ENCODE measurements around the gene NCK2.
A peak's percentile ranks its signal among the peaks of the same experiment; 100 is the strongest.

NCK2 gene

DNA sequence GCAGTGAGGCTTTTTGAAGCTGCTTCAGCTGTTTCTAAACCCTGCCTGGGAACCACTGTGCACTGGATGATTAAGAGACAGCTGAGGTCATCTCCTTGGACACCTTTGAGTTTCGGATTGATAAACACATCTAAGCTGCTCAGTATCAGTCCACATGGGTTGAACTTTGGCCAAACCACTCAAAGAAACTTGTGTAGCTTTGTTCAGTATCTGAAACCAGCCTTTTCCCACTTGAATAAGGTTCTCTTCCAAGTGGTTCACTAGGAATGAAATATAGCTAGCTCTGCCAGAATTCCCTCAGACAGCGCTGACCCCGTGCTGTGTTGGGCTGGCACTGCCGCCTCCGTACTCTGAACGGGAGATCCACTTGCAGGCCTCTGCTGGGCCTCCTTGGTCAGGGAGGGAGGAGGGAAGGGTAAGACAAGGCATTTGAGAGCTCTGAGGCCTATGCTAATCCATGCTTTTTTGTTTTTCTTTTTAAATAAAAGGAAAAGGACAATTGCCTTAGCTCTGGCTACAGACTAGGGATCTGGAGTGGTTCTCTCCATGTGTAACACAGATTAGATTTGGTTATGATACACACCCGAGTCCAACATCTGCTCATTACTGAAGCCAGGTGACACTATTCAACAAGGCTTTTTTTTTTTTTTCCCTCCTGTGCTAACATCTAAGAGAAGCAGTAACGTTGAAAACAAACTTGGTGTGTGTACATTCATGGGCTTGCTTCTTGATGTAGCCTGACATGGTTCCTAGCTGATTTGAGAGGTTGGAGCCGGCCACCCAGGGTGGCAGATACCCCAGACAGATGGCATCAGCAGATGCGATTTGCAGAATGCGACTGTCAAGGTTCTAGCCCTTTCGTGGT is 67.7 kb downstream of the NCK2 start:
- H3K27ac ChIP-seq = peak overlapping the region; percentile 71
- H3K9ac ChIP-seq = no peak overlapping the region
- H3K27me3 ChIP-seq (ENCODE audit: control insufficient read depth, insufficient read depth, low read length) = no peaks in the 10 kb centered on the region
- peaks cover 13% of the 10 kb centered on the region for H3K4me1 ChIP-seq
- H3K36me3 ChIP-seq (ENCODE audit: control insufficient read depth, insufficient read depth, low read length) = no peaks in the 10 kb centered on the region
- H3K9me3 ChIP-seq (ENCODE audit: control insufficient read depth, low read length) = no peaks in the 10 kb centered on the region
- TF ChIP-seq, protein P1, sequence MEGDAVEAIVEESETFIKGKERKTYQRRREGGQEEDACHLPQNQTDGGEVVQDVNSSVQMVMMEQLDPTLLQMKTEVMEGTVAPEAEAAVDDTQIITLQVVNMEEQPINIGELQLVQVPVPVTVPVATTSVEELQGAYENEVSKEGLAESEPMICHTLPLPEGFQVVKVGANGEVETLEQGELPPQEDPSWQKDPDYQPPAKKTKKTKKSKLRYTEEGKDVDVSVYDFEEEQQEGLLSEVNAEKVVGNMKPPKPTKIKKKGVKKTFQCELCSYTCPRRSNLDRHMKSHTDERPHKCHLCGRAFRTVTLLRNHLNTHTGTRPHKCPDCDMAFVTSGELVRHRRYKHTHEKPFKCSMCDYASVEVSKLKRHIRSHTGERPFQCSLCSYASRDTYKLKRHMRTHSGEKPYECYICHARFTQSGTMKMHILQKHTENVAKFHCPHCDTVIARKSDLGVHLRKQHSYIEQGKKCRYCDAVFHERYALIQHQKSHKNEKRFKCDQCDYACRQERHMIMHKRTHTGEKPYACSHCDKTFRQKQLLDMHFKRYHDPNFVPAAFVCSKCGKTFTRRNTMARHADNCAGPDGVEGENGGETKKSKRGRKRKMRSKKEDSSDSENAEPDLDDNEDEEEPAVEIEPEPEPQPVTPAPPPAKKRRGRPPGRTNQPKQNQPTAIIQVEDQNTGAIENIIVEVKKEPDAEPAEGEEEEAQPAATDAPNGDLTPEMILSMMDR (IDR thresholded peaks at IDR 0.05) = no peak
- H3K4me2 ChIP-seq (ENCODE audit: low read length) = no peak overlapping the region
- no peak overlapping the region for H3K4me3 ChIP-seq (ENCODE audit: low read depth, low read length)
- H3K79me2 ChIP-seq = peaks cover 22% of the 10 kb centered on the region
- peak overlapping the region; percentile 46 for H2AFZ ChIP-seq

DNA sequence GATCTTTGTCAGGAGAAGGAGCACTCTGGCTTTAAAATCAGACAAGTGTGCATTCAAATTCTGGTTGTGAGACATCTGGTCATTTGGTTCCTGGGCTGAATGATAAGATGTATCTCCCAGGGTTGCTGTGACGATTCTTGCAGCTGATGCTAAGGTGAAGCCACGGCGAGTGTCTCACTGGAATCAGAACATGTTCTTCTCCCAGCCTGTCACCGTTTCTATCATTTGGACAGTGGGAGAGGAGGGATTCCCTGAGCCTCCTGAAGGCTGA is 68.3 kb downstream of the NCK2 start:
- Histone ChIP-seq H3K4me1 (peaks cover 13% of the 10 kb centered on the region), H3K27ac (no peak overlapping the region)

DNA sequence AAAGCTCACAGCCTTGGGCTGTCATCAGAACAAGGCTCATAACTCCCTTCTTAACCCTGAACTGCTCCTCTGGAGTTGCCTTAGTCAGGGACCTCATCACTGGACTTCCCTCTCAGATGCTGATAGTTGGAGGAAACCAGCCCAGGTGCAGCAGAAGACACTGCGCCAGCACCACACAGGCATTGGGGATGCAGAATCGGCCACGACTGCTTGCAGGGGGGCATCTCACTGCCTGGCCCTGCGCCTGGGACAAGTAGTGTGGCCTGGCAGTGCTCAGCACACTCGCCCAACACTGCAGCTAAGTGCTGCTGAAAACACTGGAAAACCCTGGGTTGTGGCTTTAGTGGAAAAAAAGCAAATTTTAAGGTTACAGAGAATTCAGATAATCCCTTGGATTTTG is 68.7 kb downstream of the NCK2 start:
- Histone ChIP-seq H3K4me2 (ENCODE audit: low read length) (no peak overlapping the region), H3K9me3 (ENCODE audit: control insufficient read depth, low read length) (no peaks in the 10 kb centered on the region), H3K9ac (no peak overlapping the region), H3K4me1 (peaks cover 13% of the 10 kb centered on the region), H3K4me3 (ENCODE audit: low read depth, low read length) (no peak overlapping the region), H2AFZ (no peak overlapping the region), H3K36me3 (ENCODE audit: control insufficient read depth, insufficient read depth, low read length) (no peaks in the 10 kb centered on the region), H3K27me3 (ENCODE audit: control insufficient read depth, insufficient read depth, low read length) (no peaks in the 10 kb centered on the region), H3K79me2 (peaks cover 18% of the 10 kb centered on the region), H3K27ac (no peak overlapping the region)
- TF ChIP-seq, protein P1 (IDR thresholded peaks at IDR 0.05) = no peak

More for the DNA sequence above, 68.3 kb downstream of the NCK2 start:
- no peak overlapping the region for H3K4me2 ChIP-seq (ENCODE audit: low read length)
- H3K36me3 ChIP-seq (ENCODE audit: control insufficient read depth, insufficient read depth, low read length) = no peaks in the 10 kb centered on the region
- H3K9ac ChIP-seq = no peak overlapping the region
- H3K79me2 ChIP-seq = peaks cover 22% of the 10 kb centered on the region
- TF ChIP-seq, protein P1 (IDR thresholded peaks at IDR 0.05) = no peak
- no peak overlapping the region for H3K4me3 ChIP-seq (ENCODE audit: low read depth, low read length)
- no peaks in the 10 kb centered on the region for H3K9me3 ChIP-seq (ENCODE audit: control insufficient read depth, low read length)
- no peaks in the 10 kb centered on the region for H3K27me3 ChIP-seq (ENCODE audit: control insufficient read depth, insufficient read depth, low read length)
- H2AFZ ChIP-seq = no peak overlapping the region

DNA sequence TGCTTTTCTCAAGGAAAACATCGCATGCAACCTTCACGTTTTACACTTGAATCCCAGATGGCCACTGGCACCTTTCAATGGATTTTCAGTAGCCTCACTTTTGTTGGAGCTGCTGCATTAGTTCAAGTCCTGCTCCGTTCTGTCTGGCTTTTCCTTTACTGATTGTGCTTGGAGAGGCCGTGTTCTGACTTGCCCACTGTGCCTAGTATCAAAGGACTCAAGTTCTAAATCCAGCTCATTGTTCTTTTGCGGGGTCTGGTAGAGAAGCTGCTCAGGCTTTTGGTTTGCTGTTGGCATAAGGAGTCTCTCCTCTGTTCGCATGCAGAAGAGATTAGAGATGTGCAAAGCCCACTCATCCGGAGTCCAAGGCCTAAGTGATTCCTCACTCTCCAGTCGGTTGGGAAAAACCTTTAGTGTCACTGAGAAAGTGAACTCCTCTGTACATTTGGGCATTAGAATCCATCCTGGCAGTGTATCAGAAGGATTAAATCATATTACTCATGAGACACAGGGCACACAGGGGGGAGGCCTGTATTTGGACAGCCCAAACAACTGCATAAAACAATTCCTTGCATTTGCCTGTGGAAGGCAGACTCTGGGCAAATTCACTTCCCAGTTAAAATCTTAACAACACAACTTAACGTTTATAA is 69.7 kb downstream of the NCK2 start:
- TF ChIP-seq, protein P1 (IDR thresholded peaks at IDR 0.05) = no peak
- Histone ChIP-seq H3K4me2 (ENCODE audit: low read length) (no peak overlapping the region), H3K27me3 (ENCODE audit: control insufficient read depth, insufficient read depth, low read length) (no peaks in the 10 kb centered on the region), H2AFZ (no peak overlapping the region), H3K4me1 (peaks cover 13% of the 10 kb centered on the region), H3K9me3 (ENCODE audit: control insufficient read depth, low read length) (no peaks in the 10 kb centered on the region), H3K4me3 (ENCODE audit: low read depth, low read length) (no peak overlapping the region), H3K27ac (no peak overlapping the region), H3K79me2 (peaks cover 19% of the 10 kb centered on the region), H3K9ac (no peak overlapping the region), H3K36me3 (ENCODE audit: control insufficient read depth, insufficient read depth, low read length) (no peaks in the 10 kb centered on the region)
